ENCODE data around the gene FCN2. TPM values are rescaled to one million over a fixed set of nuclear protein-coding genes. Genes with fewer than 3 reads are reported as not detected.
A peak's percentile ranks its signal among the peaks of the same experiment; 100 is the strongest.

Gene FCN2
- total RNA-seq, 4 donors from 2014 or later: 0.84 to 2.6 TPM; not detected in 2

GRCh38 chr9:134861595-134862334 lies 18.8 kb upstream of the FCN2 start:
- TF ChIP-seq, protein P1, sequence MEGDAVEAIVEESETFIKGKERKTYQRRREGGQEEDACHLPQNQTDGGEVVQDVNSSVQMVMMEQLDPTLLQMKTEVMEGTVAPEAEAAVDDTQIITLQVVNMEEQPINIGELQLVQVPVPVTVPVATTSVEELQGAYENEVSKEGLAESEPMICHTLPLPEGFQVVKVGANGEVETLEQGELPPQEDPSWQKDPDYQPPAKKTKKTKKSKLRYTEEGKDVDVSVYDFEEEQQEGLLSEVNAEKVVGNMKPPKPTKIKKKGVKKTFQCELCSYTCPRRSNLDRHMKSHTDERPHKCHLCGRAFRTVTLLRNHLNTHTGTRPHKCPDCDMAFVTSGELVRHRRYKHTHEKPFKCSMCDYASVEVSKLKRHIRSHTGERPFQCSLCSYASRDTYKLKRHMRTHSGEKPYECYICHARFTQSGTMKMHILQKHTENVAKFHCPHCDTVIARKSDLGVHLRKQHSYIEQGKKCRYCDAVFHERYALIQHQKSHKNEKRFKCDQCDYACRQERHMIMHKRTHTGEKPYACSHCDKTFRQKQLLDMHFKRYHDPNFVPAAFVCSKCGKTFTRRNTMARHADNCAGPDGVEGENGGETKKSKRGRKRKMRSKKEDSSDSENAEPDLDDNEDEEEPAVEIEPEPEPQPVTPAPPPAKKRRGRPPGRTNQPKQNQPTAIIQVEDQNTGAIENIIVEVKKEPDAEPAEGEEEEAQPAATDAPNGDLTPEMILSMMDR (IDR thresholded peaks at IDR 0.05): no peak
- DNase-seq (ENCODE audit: low spot score): no peak
- ATAC-seq (ENCODE audit: low FRiP score): no peak

DNA sequence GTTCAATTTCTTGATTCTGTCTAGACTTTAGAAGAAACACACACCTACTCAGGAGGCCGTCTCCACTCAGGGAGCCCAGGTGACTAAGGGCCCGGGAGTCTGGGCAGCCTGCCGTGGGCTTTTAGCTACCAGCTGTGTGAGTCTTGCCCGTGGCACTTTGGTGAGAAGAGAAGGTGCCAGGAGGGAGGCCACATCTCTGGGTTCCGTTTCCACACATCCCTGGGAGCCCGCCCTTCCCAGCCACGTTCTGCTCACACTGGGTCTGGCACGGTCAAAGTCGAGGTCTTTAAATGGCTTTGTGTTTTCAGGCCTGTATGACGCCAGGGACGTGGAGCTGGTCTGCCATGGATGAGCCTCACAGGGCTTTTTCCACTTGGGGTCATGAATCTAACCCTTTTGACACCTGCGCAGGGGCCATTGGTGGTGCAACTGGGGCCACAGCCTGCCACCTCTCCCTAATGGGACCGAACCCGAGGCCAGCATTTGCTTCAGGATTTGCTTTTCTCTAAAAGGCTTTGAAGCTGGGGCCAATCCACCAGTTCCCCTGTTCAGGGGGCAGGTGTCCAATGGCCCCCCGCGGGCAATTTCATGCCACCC lies 17.2 kb upstream of the FCN2 start:
- DNase-seq (ENCODE audit: low spot score) (no peak), ATAC-seq (ENCODE audit: low FRiP score) (no peak)
- TF ChIP-seq, protein P1 (IDR thresholded peaks at IDR 0.05): no peak

GRCh38 chr9:134863941-134864820 lies 16.4 kb upstream of the FCN2 start:
- ATAC-seq (ENCODE audit: low FRiP score) (peak; percentile 54), DNase-seq (ENCODE audit: low spot score) (no peak)

DNA sequence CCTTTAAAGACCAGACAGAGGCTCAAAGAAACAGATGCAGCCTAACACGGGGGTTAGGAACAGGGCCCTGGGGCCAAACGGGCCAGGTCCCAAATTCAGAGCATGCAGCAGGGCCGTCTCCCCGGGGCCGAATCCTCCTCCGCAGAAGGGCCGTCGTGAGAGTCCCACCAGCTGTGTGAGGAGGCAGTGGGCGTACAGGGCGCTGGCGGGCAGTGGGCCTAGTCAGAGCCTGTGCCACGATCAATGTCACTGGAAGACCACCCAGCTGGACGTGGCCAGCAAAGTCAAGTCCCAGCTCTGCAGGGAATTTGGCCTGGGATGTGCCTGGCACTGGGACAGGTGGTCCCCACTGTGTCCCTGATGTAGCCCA lies 15.8 kb upstream of the FCN2 start:
- TF ChIP-seq, protein P1 (IDR thresholded peaks at IDR 0.05): no peak
- DNase-seq (ENCODE audit: low spot score) (no peak), ATAC-seq (ENCODE audit: low FRiP score) (no peak)

More at GRCh38 chr9:134863941-134864820, 16.4 kb upstream of the FCN2 start:
- TF ChIP-seq, protein P1 (IDR thresholded peaks at IDR 0.05): no peak

DNA sequence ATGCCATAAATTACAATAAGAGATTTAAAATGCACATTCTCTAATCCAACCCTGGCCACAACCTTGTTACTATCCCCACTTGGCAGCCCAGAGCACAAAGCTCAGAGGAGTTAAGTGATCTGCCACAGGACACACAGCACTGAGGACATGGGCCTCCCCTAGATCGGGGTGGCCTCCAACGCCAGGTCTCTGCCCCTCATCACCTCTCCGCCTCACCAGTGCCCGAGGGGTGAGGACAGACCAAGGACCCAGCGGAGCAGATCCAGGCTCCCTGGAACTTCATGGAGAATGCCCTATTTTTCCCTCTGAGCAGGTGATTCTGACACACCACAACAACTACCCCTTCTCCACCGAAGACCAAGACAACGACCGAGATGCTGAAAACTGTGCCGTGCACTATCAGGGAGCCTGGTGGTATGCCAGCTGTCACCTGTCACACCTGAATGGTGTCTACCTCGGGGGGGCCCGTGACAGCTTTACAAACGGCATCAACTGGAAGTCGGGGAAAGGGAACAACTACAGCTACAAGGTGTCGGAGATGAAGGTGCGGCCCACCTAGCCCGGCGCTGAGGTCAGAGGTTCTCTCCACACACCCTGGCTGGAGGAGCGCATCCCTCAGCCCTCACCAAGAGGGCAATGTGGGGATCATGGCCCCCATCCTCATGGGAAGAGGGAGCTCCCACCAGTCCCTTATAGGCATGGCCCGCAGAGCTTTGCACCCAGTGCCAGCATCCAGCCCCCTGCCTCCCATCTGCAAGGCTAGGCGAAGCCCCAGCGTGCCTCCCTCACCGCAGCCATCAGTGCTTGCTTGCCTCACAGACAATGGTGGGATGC lies 12.5 kb upstream of the FCN2 start:
- TF ChIP-seq, protein P1 (IDR thresholded peaks at IDR 0.05): no peak
- DNase-seq (ENCODE audit: low spot score) (no peak), ATAC-seq (ENCODE audit: low FRiP score) (no peak)

DNA sequence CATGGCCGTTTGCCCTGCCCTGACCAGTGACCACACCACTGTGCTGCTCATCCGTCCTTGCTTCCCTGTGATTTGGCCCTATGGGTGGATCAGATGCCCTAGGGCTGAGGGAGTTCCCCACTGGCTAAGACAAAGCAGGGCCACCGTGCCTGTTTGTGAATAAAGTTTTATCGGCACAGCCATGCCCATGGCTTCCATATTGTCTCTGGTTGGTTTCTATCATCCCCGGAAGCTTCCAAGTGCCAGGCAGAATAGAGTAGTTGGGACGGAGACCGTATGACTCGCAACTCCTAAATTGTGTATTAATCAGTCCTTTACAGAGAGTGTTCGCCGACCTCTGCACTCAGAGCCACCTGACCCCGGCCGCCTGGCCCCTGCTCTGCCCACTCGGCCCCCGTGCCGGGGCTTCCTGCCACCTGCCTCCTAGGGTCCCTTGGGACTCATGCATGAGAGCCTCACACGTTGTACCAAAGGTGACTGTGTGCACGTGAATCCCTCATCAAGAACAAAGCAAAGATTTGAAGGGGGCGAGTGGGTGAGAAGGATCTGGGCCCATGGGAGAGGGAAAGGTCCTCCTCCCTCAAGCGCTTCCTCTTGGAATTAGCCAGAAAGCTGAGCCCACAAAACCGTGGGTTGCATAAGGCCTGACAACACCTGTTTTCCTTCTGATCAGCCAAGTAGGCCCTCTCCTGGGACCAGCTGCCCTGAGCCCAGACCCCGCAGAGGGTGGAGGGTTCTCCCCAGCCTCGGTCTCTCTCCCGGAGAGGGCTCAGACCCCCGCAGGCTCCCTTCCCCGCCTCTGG lies 11.7 kb upstream of the FCN2 start:
- DNase-seq (ENCODE audit: low spot score): no peak
- ATAC-seq (ENCODE audit: low FRiP score): no peak
- TF ChIP-seq, protein P1 (IDR thresholded peaks at IDR 0.05): no peak

Measured in omental fat pad (tissue), 4 donors.